IMR-90 (cell line): Measurements from ENCODE around the gene SCAANT1. TPM values are rescaled to one million over a fixed set of nuclear protein-coding genes. Genes with fewer than 3 reads are reported as not detected.

Experiments
- ATAC-seq: fragments of 200-7000 bp; cut with Tn5 transposase; 2 replicates; pipeline ENCODE4 v1.9.1; 2020; ENCODE audit warnings: low read depth, mild to moderate bottlenecking, moderate library complexity
- BruUV-seq: library from RNA; stranded (reverse); fragments of 400-500 nt; replicated peaks from 2 replicates; lab custom pipeline; 2021; lab: Mats Ljungman, UMichigan
- CTCF ChIA-PET: fragments of 300-600 bp; formaldehyde crosslinking; extraction: SDS; loops from one replicate; lab custom pipeline; 2021; ENCODE audit warnings: antibody characterized with exemption; lab: Yijun Ruan, JAX
- POLR2A ChIA-PET: fragments of 300-600 bp; sonication (Branson Sonifier 250); formaldehyde crosslinking; loops from one replicate; lab custom pipeline; 2022; ENCODE audit warnings: antibody characterized with exemption; ENCODE audit not compliant: unreplicated experiment; lab: Charles Lee
- DNase-seq: peaks from one replicate; pipeline ENCODE4 v3.0.0; 2013
- H2AFZ ChIP-seq: replicated peaks from 2 replicates; pipeline ENCODE3; 2013; ENCODE audit warnings: low read length, mild to moderate bottlenecking; ENCODE audit not compliant: poor library complexity
- H2AK5ac ChIP-seq: 2 replicates; pipeline ENCODE4 v1.6.1; 2013; ENCODE audit warnings: low read depth, low read length, inconsistent platforms
- H2AK9ac ChIP-seq: replicated peaks from 2 replicates; pipeline ENCODE3; 2013; ENCODE audit warnings: mild to moderate bottlenecking, low read depth, low read length, moderate library complexity; ENCODE audit not compliant: poor library complexity
- H2BK120ac ChIP-seq: 2 replicates; pipeline ENCODE4 v1.6.1; 2013; ENCODE audit warnings: low read depth, low read length, inconsistent platforms
- H2BK15ac ChIP-seq: 3 replicates; pipeline ENCODE4 v1.6.1; 2013; ENCODE audit warnings: low read depth, low read length, inconsistent platforms
- H2BK20ac ChIP-seq: 2 replicates; pipeline ENCODE4 v1.6.1; 2013; ENCODE audit warnings: low read depth, mild to moderate bottlenecking, inconsistent platforms, low read length, moderate library complexity
- H2BK5ac ChIP-seq: 2 replicates; pipeline ENCODE4 v1.6.1; 2013; ENCODE audit warnings: mild to moderate bottlenecking, low read depth, low read length, inconsistent platforms; ENCODE audit not compliant: poor library complexity, severe bottlenecking
- H3K14ac ChIP-seq: replicated peaks from 2 replicates; pipeline ENCODE4 v1.6.1; 2013; ENCODE audit warnings: low read depth, low read length, inconsistent platforms
- H3K18ac ChIP-seq: 2 replicates; pipeline ENCODE4 v1.6.1; 2013; ENCODE audit warnings: low read depth, low read length, control low read depth
- H3K23ac ChIP-seq: 2 replicates; pipeline ENCODE4 v1.6.1; 2013; ENCODE audit warnings: low read depth, low read length, inconsistent platforms
- H3K27ac ChIP-seq: 2 replicates; pipeline ENCODE4 v1.5.1; 2013; ENCODE audit warnings: mild to moderate bottlenecking, control low read depth, low read length; ENCODE audit not compliant: insufficient read depth
- H3K27me3 ChIP-seq: 2 replicates; pipeline ENCODE4 v1.6.1; 2013; ENCODE audit warnings: low read length; ENCODE audit not compliant: control insufficient read depth, insufficient read depth
- H3K36me3 ChIP-seq: 2 replicates; pipeline ENCODE4 v1.6.1; 2013; ENCODE audit warnings: low read length, mixed read lengths; ENCODE audit not compliant: control insufficient read depth, insufficient read depth
- H3K4ac ChIP-seq: 2 replicates; pipeline ENCODE4 v1.6.1; 2013; ENCODE audit warnings: low read depth, low read length, inconsistent platforms
- H3K4me1 ChIP-seq: 2 replicates; pipeline ENCODE4 v1.6.1; 2013; ENCODE audit warnings: low read length, mixed read lengths; ENCODE audit not compliant: control insufficient read depth, insufficient read depth
- H3K4me2 ChIP-seq: 2 replicates; pipeline ENCODE4 v1.6.1; 2013; ENCODE audit warnings: low read depth, mild to moderate bottlenecking, control low read depth, low read length, moderate library complexity
- H3K4me3 ChIP-seq: 2 replicates; pipeline ENCODE4 v1.5.1; 2013; ENCODE audit warnings: low read depth, mild to moderate bottlenecking, control low read depth, low read length, moderate library complexity; ENCODE audit not compliant: insufficient read depth
- H3K56ac ChIP-seq: 2 replicates; pipeline ENCODE4 v1.6.1; 2013; ENCODE audit warnings: low read length, inconsistent platforms; ENCODE audit not compliant: insufficient read depth; ENCODE audit errors: extremely low read depth
- H3K79me1 ChIP-seq, 2 experiments: 2 replicates each; pipeline ENCODE4 v1.6.1; 2013; ENCODE audit warnings: low read length in 2 of 2, inconsistent platforms in 1 of 2, low read depth in 1 of 2
- H3K9ac ChIP-seq: 2 replicates; pipeline ENCODE4 v1.6.1; 2013; ENCODE audit warnings: low read depth, low read length, control low read depth
- H3K9me1 ChIP-seq: 2 replicates; pipeline ENCODE4 v1.6.1; 2013; ENCODE audit warnings: low read length, inconsistent platforms; ENCODE audit not compliant: insufficient read depth
- H3K9me3 ChIP-seq: 2 replicates; pipeline ENCODE4 v1.6.1; 2013; ENCODE audit warnings: low read length; ENCODE audit not compliant: control insufficient read depth, insufficient read depth
- H4K20me1 ChIP-seq: 2 replicates; pipeline ENCODE4 v1.6.1; 2013; ENCODE audit warnings: low read length, inconsistent platforms; ENCODE audit not compliant: insufficient read depth
- H4K5ac ChIP-seq: 2 replicates; pipeline ENCODE4 v1.6.1; 2013; ENCODE audit warnings: mild to moderate bottlenecking, low read depth, low read length, control low read depth
- H4K8ac ChIP-seq, 2 experiments: 2 replicates each; pipeline ENCODE4 v1.6.1; 2013; ENCODE audit warnings: low read depth in 2 of 2, low read length in 2 of 2, control low read depth in 1 of 2, inconsistent platforms in 1 of 2
- H4K91ac ChIP-seq: 2 replicates; pipeline ENCODE4 v1.6.1; 2013; ENCODE audit warnings: low read depth, low read length, inconsistent platforms; ENCODE audit not compliant: insufficient read depth
- CEBPB ChIP-seq: IDR thresholded peaks from 2 replicates; pipeline ENCODE4 v1.6.1; 2012; ENCODE audit warnings: low read depth, low read length, improper control_type of control experiment
- RFX5 ChIP-seq: IDR thresholded peaks from 2 replicates; pipeline ENCODE4 v1.8.0; 2012; ENCODE audit warnings: low read depth, mild to moderate bottlenecking, low read length, moderate library complexity
- WGBS, 2 experiments: methylation state at CpG; one replicate each; pipeline versions ENCODE4 v1.1.5 to v1.1.7; 2013; ENCODE audit warnings: missing lambda C conversion rate in 2 of 2; ENCODE audit not compliant: insufficient read length in 1 of 2; ENCODE audit errors: extremely low coverage in 2 of 2; 5-methylcytosine and 5-hydroxymethylcytosine counted together
- dilution Hi-C: fragments of 300-500 bp; cut with HindIII; formaldehyde crosslinking; loops from one replicate; pipeline ENCODE4 v1.14.3; 2018; ENCODE audit warnings: low sequenced_read_pairs; ENCODE audit not compliant: unreplicated experiment
- in situ Hi-C: fragments of 300-500 bp; cut with MboI; formaldehyde crosslinking; loops from 3 replicates; pipeline ENCODE4 v1.14.3; 2019; ENCODE audit warnings: low sequenced_read_pairs, inconsistent platforms, mixed read lengths
- intact Hi-C: fragments of 100-400 bp; cut with micrococcal nuclease; formaldehyde crosslinking; loops from 2 replicates; pipeline ENCODE4 v1.10.0; 2022
- polyA plus RNA-seq, 3 experiments: library from polyadenylated mRNA; depleted of rRNA; stranded (reverse); fragments of >200 nt; gene quantifications; 2 replicates each; pipeline ENCODE4 v1.2.3, GENCODE V29; 2012; ENCODE audit warnings: low replicate concordance in 1 of 3
- total RNA-seq: library from RNA; depleted of rRNA; stranded (reverse); fragments of >200 nt; gene quantifications from 2 replicates; pipeline ENCODE4 v1.2.3, GENCODE V29; 2012

The SCAANT1 gene
- total and polyA plus RNA-seq, 2 of the 4 experiments (the other 2 are of a cell fraction), result not detected

DNA sequence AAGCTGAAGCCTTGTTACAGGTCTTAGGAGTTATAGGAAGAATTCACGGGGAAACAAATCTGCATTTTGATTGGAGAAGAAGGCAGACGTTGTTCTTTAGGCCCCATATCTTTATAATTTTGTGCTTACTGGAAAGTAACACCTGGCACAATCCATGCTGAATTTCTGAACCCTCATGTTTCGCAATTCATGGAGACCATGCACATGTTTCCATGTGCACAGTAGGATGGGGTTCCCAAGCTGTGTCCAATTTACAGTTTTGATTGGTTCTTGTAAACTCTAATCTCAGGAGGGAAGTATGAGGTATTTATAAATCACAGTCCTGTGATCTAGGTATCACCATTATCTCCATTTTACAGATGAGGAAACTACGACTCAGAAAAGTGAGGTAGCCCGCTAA is 7.8 kb upstream of the SCAANT1 start:
- no peak overlapping the region for H2AK5ac ChIP-seq
- POLR2A ChIA-PET, result no interaction called here

More for the DNA sequence above, 7.8 kb upstream of the SCAANT1 start:
- Histone ChIP-seq H3K9me3 (no peaks in the 10 kb centered on the region), H3K27me3 (no peaks in the 10 kb centered on the region), H3K4me1 (peaks cover 6% of the 10 kb centered on the region), H3K79me1 (peaks cover 63 to 80% of the 10 kb centered on the region in 2 experiments), H3K14ac (no peak overlapping the region), H2BK5ac (no peak overlapping the region), H3K9me1 (peaks cover 25% of the 10 kb centered on the region), H3K36me3 (peaks cover 24% of the 10 kb centered on the region), H2AFZ (no peak overlapping the region), H4K20me1 (peaks cover 25% of the 10 kb centered on the region), H4K8ac (no peak overlapping the region), H3K9ac (no peak overlapping the region), H3K4me3 (no peak overlapping the region), H3K18ac (no peak overlapping the region), H3K27ac (no peak overlapping the region), H4K5ac (no peak overlapping the region), H2BK15ac (no peak overlapping the region), H3K4ac (no peak overlapping the region), H4K91ac (no peak overlapping the region), H3K23ac (no peak overlapping the region), H3K56ac (no peak overlapping the region), H2AK9ac (no peak overlapping the region), H2BK120ac (no peak overlapping the region), H3K4me2 (no peak overlapping the region), H2BK20ac (no peak overlapping the region)
- TF ChIP-seq CEBPB (peak; percentile 79), RFX5 (no peak)
- no TSS peak for BruUV-seq
- ATAC-seq (no peak), DNase-seq (no peak)
- CTCF ChIA-PET, result interaction anchor here (0.6 kb wide), 1 partner anchor 235 kb away, joined by 3 read pairs; no protein-coding TSS in a partner anchor
- intact Hi-C loops, result no loop called here
- no CpG with 5 or more reads among the region's 5 CpGs for WGBS, 2 experiments
- in situ Hi-C loops, result no loop called here
- dilution Hi-C loops, result no loop called here
